Measurements from ENCODE around the gene LAPTM5. TPM values are rescaled to one million over a fixed set of nuclear protein-coding genes. Genes with fewer than 3 reads are reported as not detected.
A peak's percentile ranks its signal among the peaks of the same experiment; 100 is the strongest.

LAPTM5 gene
- total and polyA plus RNA-seq, 10 of the 15 experiments (the other 5 are each of a cell fraction or from before 2014, with no cell fraction given) = 24.1 to 1,034 (median 687) TPM

- TF ChIP-seq, protein P1, sequence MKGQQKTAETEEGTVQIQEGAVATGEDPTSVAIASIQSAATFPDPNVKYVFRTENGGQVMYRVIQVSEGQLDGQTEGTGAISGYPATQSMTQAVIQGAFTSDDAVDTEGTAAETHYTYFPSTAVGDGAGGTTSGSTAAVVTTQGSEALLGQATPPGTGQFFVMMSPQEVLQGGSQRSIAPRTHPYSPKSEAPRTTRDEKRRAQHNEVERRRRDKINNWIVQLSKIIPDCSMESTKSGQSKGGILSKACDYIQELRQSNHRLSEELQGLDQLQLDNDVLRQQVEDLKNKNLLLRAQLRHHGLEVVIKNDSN (IDR thresholded peaks at IDR 0.05; ENCODE audit: borderline replicate concordance, extremely low read length, insufficient read depth, low read depth, low read length) = no peak
- no peak for TF ChIP-seq ZBTB33 (IDR thresholded peaks at IDR 0.05)
- no peak for TF ChIP-seq RELB (IDR thresholded peaks at IDR 0.05; ENCODE audit: low read depth)
- TF ChIP-seq, protein P2, sequence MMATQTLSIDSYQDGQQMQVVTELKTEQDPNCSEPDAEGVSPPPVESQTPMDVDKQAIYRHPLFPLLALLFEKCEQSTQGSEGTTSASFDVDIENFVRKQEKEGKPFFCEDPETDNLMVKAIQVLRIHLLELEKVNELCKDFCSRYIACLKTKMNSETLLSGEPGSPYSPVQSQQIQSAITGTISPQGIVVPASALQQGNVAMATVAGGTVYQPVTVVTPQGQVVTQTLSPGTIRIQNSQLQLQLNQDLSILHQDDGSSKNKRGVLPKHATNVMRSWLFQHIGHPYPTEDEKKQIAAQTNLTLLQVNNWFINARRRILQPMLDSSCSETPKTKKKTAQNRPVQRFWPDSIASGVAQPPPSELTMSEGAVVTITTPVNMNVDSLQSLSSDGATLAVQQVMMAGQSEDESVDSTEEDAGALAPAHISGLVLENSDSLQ (IDR thresholded peaks at IDR 0.05) = no peak
- no peak for TF ChIP-seq CHD2 (IDR thresholded peaks at IDR 0.05; ENCODE audit: borderline replicate concordance, low read depth, low read length)
- no peak for TF ChIP-seq ZZZ3 (IDR thresholded peaks at IDR 0.05; ENCODE audit: control insufficient read depth, insufficient read length, low read depth)
- no peak for TF ChIP-seq ZSCAN29 (IDR thresholded peaks at IDR 0.05)
- no peak for TF ChIP-seq CBX3 (IDR thresholded peaks at IDR 0.05; ENCODE audit: borderline replicate concordance, low read depth)
- TF ChIP-seq LARP7 (IDR thresholded peaks at IDR 0.05) = peak; percentile 13; the same call in 1 of the 2 replicates
- 0 out of 2 replicates have a peak, but pooled peaks have one; percentile 20 for TF ChIP-seq MTA2 (IDR thresholded peaks at IDR 0.05; ENCODE audit: low read depth)
- no peak; the same call in 1 of the 2 replicates for TF ChIP-seq RB1 (IDR thresholded peaks at IDR 0.05; ENCODE audit: borderline replicate concordance)
- TF ChIP-seq, protein P3, sequence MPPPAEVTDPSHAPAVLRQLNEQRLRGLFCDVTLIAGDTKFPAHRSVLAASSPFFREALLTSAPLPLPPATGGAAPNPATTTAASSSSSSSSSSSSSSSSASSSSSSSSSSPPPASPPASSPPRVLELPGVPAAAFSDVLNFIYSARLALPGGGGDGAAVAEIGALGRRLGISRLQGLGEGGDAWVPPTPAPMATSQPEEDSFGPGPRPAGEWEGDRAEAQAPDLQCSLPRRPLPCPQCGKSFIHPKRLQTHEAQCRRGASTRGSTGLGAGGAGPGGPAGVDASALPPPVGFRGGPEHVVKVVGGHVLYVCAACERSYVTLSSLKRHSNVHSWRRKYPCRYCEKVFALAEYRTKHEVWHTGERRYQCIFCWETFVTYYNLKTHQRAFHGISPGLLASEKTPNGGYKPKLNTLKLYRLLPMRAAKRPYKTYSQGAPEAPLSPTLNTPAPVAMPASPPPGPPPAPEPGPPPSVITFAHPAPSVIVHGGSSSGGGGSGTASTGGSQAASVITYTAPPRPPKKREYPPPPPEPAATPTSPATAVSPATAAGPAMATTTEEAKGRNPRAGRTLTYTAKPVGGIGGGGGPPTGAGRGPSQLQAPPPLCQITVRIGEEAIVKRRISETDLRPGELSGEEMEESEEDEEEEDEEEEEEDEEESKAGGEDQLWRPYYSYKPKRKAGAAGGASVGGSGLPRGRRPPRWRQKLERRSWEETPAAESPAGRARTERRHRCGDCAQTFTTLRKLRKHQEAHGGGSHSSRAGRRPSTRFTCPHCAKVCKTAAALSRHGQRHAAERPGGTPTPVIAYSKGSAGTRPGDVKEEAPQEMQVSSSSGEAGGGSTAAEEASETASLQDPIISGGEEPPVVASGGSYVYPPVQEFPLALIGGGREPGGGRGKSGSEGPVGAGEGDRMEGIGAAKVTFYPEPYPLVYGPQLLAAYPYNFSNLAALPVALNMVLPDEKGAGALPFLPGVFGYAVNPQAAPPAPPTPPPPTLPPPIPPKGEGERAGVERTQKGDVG (CRISPR knock-in tag; IDR thresholded peaks at IDR 0.05) = no peak
- TF ChIP-seq IKZF2 (IDR thresholded peaks at IDR 0.05) = peak; percentile 34 to 52; a peak in 2 of 4 replicates
- no peak for TF ChIP-seq ZNF384 (IDR thresholded peaks at IDR 0.05; ENCODE audit: borderline replicate concordance, low read depth, low read length)
- TF ChIP-seq KLF5 (IDR thresholded peaks at IDR 0.05; ENCODE audit: partially characterized antibody) = no peak
Measured at GRCh38 chr1:30719406-30720270, 37.9 kb downstream of the LAPTM5 start (continued).

Measured in GM12878 (cell line).